KBM-7 (cell line): ENCODE data around the gene GALNT10.

Experiments used
- DNase-seq: peaks from one replicate; pipeline ENCODE4 v3.0.0-alpha.2; 2015
- in situ Hi-C: fragments of 300-500 bp; cut with MboI; formaldehyde crosslinking; loops from 2 replicates; pipeline ENCODE4 v1.14.3; 2020; ENCODE audit warnings: low sequenced_read_pairs, low pct_unique_long_range_greater_than_20kb, mixed read lengths

Gene GALNT10

DNA sequence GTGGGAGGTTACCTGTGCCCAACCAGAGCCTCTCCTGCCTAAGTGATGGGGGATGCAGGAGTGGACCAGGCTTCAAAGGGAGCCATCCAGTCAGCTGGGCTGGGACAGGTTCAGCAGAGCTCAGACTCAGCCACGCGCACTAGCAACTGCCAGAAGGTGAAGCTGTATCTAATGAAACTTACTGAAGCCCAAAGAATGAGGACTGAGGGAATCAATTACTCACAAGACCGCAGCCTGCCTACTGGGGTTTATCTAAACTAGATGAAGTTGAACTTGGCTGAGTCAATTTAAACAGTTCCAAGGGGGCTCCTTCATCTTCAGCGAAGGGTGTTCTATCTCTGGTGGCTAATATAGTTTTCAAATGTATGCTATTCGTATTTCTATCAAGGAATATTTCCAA is 276.1 kb downstream of the GALNT10 start:
- no peak for DNase-seq
- in situ Hi-C loops = no loop called here

- in situ Hi-C loops = no loop called here
Observed at GRCh38 chr5:154467655-154468354, 277.3 kb downstream of the GALNT10 start.

GRCh38 chr5:154470137-154470536 is 279.6 kb downstream of the GALNT10 start:
- in situ Hi-C loops = no loop called here
- no peak for DNase-seq

More at GRCh38 chr5:154467655-154468354, 277.3 kb downstream of the GALNT10 start:
- DNase-seq = peak; percentile 76
